Measurements from ENCODE around the gene NUDT9. TPM values are rescaled to one million over a fixed set of nuclear protein-coding genes. Genes with fewer than 3 reads are reported as not detected.
"Not testable (repeated sequence)": the region's sequence is repeated elsewhere in the genome, so short reads cannot be mapped to it uniquely, and the experiment has no call there.

NUDT9 gene
- total RNA-seq, 1 experiment from 2014 or later = 10.3 TPM

DNA sequence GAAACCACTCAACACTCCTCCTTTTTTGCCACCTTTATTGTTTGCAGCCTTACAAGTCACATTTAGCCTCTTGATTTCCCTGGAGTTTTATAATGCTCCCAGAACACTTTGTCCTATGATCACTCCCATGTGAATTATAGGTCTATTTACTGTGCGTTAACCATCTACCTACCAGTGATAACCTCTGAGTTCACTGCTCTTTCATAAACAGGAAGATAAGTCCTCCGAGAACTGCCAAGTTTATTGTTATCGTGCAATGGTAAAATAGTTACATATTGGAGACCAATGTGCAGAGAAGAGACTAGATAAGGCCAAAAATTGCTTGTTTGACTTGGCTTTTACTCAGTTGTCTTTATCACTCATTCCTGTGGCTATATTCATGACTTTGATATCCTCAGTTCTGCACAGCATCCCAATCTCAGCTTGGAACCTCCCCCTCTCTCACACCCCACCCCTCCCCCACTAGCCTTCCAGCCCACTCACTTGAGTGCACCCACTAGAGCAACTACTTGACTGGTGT is 12.9 kb upstream of the NUDT9 start:
- DNase-seq (ENCODE audit: low read depth) = no peak

- DNase-seq (ENCODE audit: low read depth) = no peak
Measured at GRCh38 chr4:87410157-87410556, 12.2 kb upstream of the NUDT9 start.

- DNase-seq (ENCODE audit: low read depth) = no peak
Measured at GRCh38 chr4:87410679-87411078, 11.7 kb upstream of the NUDT9 start.

- DNase-seq (ENCODE audit: low read depth) = peak; percentile 21
Measured at GRCh38 chr4:87414816-87415215, 7.6 kb upstream of the NUDT9 start.

- DNase-seq (ENCODE audit: low read depth) = no peak
Measured at GRCh38 chr4:87416965-87417364, 5.4 kb upstream of the NUDT9 start.

GRCh38 chr4:87418410-87418809 is 4.0 kb upstream of the NUDT9 start:
- DNase-seq (ENCODE audit: low read depth) = not testable (repeated sequence)

- no peak for DNase-seq (ENCODE audit: low read depth)
Measured at GRCh38 chr4:87419578-87420249, 2.7 kb upstream of the NUDT9 start.

DNA sequence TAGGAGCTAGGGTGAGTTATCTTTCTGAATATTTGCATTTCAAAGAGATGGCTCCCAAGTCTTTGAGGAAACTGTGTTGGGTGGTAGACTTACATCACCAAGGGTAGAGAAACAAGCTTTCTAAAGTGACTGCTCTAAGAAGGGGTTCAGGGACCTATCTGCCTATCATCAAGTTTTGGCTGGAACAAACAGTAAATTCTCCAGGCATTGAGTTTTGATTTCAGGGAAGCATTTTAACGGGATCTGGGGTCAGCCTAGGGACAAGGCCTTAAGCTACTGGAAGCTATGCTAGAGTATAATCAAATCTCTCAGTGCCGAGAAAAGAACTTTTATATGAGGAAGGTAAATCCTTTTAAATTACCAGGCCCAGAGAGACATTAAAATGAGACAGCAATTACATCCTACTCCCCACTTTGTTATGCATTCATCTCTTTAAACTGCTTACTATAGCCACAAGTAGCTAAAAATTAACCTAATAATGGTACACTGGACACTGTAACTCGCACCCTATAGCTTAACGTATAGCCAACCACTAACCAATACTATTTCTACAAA is 2.0 kb upstream of the NUDT9 start:
- DNase-seq (ENCODE audit: low read depth) = no peak

DNA sequence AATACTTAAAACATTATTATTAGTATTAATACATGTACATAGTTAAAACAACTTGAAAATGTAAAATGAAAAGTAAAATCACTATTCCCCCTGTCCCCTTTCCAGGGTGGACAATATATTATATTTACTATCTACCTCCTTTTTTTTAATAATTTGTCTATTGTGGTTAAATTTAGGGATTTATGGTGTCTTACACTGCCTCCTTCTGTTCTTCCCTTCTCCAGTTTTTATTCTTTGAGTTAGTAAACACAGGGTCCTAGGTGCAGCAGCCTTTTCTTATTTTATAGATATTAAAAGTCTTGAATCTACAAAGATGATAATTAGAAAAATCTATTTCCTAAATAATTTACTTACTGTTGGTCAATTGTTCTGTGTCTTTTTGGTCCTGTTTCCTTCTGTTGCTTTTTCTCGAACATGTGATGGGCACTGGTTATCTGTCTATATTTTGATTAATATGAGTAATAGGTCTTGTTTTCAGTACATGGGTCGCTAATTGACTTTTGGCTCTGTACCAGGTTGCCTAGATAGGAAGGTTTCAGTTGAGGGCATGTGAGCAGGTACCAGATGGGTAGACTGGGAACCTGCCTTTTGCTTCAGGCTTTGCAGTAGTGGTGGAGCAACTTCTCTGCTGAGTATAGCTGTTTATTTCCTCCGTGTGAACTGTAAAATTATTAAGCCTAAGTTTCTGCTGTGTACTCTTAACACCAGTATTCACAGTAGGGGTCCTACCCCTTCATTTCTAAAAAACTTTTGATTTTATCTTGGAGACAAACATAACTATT is 1.1 kb downstream of the NUDT9 start:
- DNase-seq (ENCODE audit: low read depth) = no peak

GRCh38 chr4:87424099-87424543 is 1.7 kb downstream of the NUDT9 start:
- DNase-seq (ENCODE audit: low read depth) = not testable (repeated sequence)

DNA sequence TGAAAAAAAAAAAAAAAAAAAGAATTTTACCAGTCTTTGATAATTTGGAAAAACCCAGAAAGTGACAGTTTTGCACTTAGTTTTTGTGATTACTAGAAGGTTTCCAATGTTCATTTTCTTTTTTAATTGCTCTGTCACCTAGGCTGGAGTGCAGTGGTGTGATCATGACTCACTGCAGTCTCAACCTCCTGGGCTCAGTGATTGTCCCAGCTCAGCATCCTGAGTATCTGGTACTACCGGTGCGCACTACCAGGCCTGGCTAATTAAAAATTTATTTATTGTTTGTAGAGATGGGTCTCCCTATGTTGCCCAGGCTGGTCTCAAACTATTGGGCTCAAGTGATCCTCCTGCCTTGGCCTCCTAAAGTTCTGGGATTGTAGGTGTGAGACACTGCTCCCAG is 3.3 kb downstream of the NUDT9 start:
- no peak for DNase-seq (ENCODE audit: low read depth)

- no peak for DNase-seq (ENCODE audit: low read depth)
Measured at GRCh38 chr4:87426865-87427517, 4.6 kb downstream of the NUDT9 start.

- no peak for DNase-seq (ENCODE audit: low read depth)
Measured at GRCh38 chr4:87427518-87427868, 5.1 kb downstream of the NUDT9 start.

GRCh38 chr4:87428979-87429378 is 6.6 kb downstream of the NUDT9 start:
- DNase-seq (ENCODE audit: low read depth) = no peak

GRCh38 chr4:87430038-87430437 is 7.7 kb downstream of the NUDT9 start:
- DNase-seq (ENCODE audit: low read depth) = no peak

GRCh38 chr4:87433342-87433741 is 11.0 kb downstream of the NUDT9 start:
- DNase-seq (ENCODE audit: low read depth) = no peak

GRCh38 chr4:87442889-87443288 is 20.5 kb downstream of the NUDT9 start:
- no peak for DNase-seq (ENCODE audit: low read depth)

- DNase-seq (ENCODE audit: low read depth) = no peak
Measured at GRCh38 chr4:87444741-87445140, 22.4 kb downstream of the NUDT9 start.

- DNase-seq (ENCODE audit: low read depth) = no peak
Measured at GRCh38 chr4:87445964-87446363, 23.6 kb downstream of the NUDT9 start.

- not testable (repeated sequence) for DNase-seq (ENCODE audit: low read depth)
Measured at GRCh38 chr4:87446375-87446774, 24.0 kb downstream of the NUDT9 start.

GRCh38 chr4:87451537-87451936 is 29.2 kb downstream of the NUDT9 start:
- peak; percentile 0 for DNase-seq (ENCODE audit: low read depth)

DNA sequence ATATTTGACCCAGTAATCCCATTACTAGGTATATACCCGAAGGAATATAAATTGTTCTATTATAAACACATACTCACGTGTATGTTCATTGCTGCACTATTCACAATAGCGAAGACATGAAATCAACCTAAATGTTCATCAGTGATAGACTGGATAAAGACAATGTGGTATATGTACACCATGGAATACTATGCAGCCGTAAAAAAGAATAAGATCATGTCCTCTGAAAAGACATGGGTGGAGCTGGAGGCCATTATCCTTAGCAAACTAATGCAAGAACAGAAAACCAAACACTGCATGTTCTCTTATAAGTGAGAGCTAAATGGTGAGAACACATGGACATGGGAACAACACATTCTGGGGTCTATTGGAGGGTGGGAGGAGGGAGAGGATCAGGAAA is 36.5 kb downstream of the NUDT9 start:
- no peak for DNase-seq (ENCODE audit: low read depth)
